Measurements from ENCODE around the gene F8. TPM values are rescaled to one million over a fixed set of nuclear protein-coding genes. Genes with fewer than 3 reads are reported as not detected.

The F8 gene
- total and polyA plus RNA-seq, 2 experiments from 2014 or later: 4.5 to 7.5 TPM

DNA sequence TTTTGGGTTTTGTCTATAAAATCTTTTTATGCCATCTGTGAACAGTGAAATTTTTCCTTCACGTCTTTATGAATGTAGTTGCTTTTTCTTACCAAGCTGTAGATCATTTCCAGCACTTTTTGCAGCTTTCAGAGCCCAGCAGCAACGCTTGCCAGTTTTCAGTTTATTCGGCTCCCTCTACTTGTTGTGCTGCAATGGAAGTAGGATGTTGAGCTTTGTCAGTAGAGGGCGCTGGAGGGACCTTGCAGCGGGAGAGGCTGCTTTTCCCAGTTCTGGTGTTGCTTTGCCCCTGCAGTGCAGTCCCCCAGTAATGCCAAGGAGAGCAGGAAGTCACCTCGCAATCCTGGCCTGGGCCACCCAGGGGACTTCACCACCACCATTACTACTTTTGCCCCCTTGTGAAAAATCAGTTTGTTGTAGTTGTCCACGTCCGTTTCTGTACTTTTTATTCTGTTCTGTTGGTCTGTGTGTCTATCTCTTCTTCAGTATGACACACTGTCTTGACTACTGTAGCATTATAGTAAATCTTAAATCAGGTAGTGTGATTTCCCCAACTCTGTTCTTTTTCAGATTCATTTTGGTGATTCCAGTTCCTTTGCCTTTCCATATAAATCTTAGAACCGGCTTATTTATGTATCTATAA, 26.6 kb upstream of the F8 start:
- no peaks in the 10 kb centered on the region for H3K36me3 ChIP-seq
- H3K9me3 ChIP-seq (ENCODE audit: low read depth): no peaks in the 10 kb centered on the region
- no peaks in the 10 kb centered on the region for H3K4me1 ChIP-seq (ENCODE audit: low read depth)
- H3K27me3 ChIP-seq: no peaks in the 10 kb centered on the region
- TF ChIP-seq, protein P1, sequence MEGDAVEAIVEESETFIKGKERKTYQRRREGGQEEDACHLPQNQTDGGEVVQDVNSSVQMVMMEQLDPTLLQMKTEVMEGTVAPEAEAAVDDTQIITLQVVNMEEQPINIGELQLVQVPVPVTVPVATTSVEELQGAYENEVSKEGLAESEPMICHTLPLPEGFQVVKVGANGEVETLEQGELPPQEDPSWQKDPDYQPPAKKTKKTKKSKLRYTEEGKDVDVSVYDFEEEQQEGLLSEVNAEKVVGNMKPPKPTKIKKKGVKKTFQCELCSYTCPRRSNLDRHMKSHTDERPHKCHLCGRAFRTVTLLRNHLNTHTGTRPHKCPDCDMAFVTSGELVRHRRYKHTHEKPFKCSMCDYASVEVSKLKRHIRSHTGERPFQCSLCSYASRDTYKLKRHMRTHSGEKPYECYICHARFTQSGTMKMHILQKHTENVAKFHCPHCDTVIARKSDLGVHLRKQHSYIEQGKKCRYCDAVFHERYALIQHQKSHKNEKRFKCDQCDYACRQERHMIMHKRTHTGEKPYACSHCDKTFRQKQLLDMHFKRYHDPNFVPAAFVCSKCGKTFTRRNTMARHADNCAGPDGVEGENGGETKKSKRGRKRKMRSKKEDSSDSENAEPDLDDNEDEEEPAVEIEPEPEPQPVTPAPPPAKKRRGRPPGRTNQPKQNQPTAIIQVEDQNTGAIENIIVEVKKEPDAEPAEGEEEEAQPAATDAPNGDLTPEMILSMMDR (IDR thresholded peaks at IDR 0.05; ENCODE audit: low read depth, low read length): peak; percentile 66
- peak; percentile 67 to 74 for DNase-seq (ENCODE audit: low read depth in 1 of 2, low spot score in 1 of 2)
- H3K27ac ChIP-seq: no peak overlapping the region
- H3K4me3 ChIP-seq: no peak overlapping the region

DNA sequence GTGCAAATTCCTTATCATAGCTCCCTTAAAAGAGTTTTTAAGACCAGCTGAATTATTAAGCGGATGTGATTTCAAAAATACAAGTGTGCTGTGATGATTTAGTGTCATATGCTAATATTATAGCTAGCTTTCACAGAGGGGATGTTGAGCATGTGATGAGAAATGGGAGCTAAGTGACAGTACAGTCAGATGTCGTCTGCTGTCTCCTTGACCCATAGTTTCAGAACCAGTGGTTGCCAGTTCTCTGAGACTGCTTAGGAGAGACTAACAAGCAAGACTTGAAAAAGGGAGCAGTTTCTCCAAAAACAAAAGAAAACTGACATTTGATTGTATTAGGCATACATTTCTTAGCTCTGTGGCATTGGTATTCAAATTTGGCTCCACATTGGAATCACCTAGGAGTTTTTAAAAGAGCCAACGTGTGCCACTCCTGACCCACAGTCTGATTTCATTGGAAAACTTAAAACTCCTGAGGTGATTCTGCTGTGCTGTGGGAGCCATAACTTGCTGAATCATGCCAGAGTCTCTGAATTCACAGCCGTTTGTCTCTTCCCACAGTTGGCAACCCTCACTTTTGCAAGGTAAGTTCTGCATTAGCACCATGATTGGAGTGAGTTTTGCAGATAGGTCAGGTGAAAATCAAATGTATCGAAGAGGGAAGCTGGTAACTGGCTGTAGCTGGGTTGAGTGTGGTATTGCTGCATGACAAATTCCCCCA, 24.4 kb upstream of the F8 start:
- H3K4me1 ChIP-seq (ENCODE audit: low read depth): no peaks in the 10 kb centered on the region
- TF ChIP-seq, protein P1 (IDR thresholded peaks at IDR 0.05; ENCODE audit: low read depth, low read length): no peak
- H3K36me3 ChIP-seq: no peaks in the 10 kb centered on the region
- H3K27ac ChIP-seq: no peak overlapping the region
- no peak for DNase-seq (ENCODE audit: low read depth in 1 of 2, low spot score in 1 of 2)
- no peaks in the 10 kb centered on the region for H3K27me3 ChIP-seq
- H3K9me3 ChIP-seq (ENCODE audit: low read depth): no peaks in the 10 kb centered on the region
- H3K4me3 ChIP-seq: no peak overlapping the region

GRCh38 chrX:155046129-155046810, 23.7 kb upstream of the F8 start:
- Histone ChIP-seq H3K27ac (no peak overlapping the region), H3K4me1 (ENCODE audit: low read depth) (no peaks in the 10 kb centered on the region), H3K36me3 (no peaks in the 10 kb centered on the region), H3K9me3 (ENCODE audit: low read depth) (no peaks in the 10 kb centered on the region), H3K4me3 (no peak overlapping the region), H3K27me3 (no peaks in the 10 kb centered on the region)
- no peak for DNase-seq (ENCODE audit: low read depth in 1 of 2, low spot score in 1 of 2)
- TF ChIP-seq, protein P1 (IDR thresholded peaks at IDR 0.05; ENCODE audit: low read depth, low read length): no peak

- Histone ChIP-seq H3K4me3 (no peak overlapping the region), H3K36me3 (peaks cover 4% of the 10 kb centered on the region), H3K9me3 (ENCODE audit: low read depth) (no peaks in the 10 kb centered on the region), H3K27me3 (no peaks in the 10 kb centered on the region), H3K27ac (no peak overlapping the region), H3K4me1 (ENCODE audit: low read depth) (no peaks in the 10 kb centered on the region)
- TF ChIP-seq, protein P1 (IDR thresholded peaks at IDR 0.05; ENCODE audit: low read depth, low read length): no peak
- no peak for DNase-seq (ENCODE audit: low read depth in 1 of 2, low spot score in 1 of 2)
These were observed 13.2 kb upstream of the F8 start for GRCh38 chrX:155035688-155036087.

- no peak overlapping the region for H3K4me3 ChIP-seq
- no peak overlapping the region for H3K27ac ChIP-seq
- TF ChIP-seq, protein P1 (IDR thresholded peaks at IDR 0.05; ENCODE audit: low read depth, low read length): no peak
- peaks cover 2% of the 10 kb centered on the region for H3K36me3 ChIP-seq
- H3K27me3 ChIP-seq: no peaks in the 10 kb centered on the region
- peaks cover 10% of the 10 kb centered on the region for H3K4me1 ChIP-seq (ENCODE audit: low read depth)
- no peaks in the 10 kb centered on the region for H3K9me3 ChIP-seq (ENCODE audit: low read depth)
- DNase-seq (ENCODE audit: low read depth in 1 of 2, low spot score in 1 of 2): peak in 1 of 2 donors; percentile 58
These were observed 9.1 kb upstream of the F8 start for GRCh38 chrX:155031657-155032056.

Measured in cardiac muscle cell (in vitro differentiated cells and primary cell).